CD4-positive, alpha-beta T cell treated with Interleukin-17A for 4 hours (primary cell): Measurements from ENCODE around the gene TRIP13.
"Not testable (repeated sequence)": the region's sequence is repeated elsewhere in the genome, so short reads cannot be mapped to it uniquely, and the experiment has no call there.

Experiments
- DNase-seq: peaks from one replicate; pipeline ENCODE4 v3.0.0-alpha.2; 2020; ENCODE audit warnings: mixed read lengths

Gene TRIP13

GRCh38 chr5:873328-873727, 19.4 kb upstream of the TRIP13 start:
- no peak for DNase-seq

GRCh38 chr5:875931-876330, 16.8 kb upstream of the TRIP13 start:
- no peak for DNase-seq

- no peak for DNase-seq
Measured at GRCh38 chr5:876398-877365, 16.0 kb upstream of the TRIP13 start.

GRCh38 chr5:878125-878524, 14.6 kb upstream of the TRIP13 start:
- DNase-seq, result no peak

GRCh38 chr5:878677-879076, 14.0 kb upstream of the TRIP13 start:
- not testable (repeated sequence) for DNase-seq

- no peak for DNase-seq
Measured at GRCh38 chr5:880816-881550, 11.7 kb upstream of the TRIP13 start.

- DNase-seq, result no peak
Measured at GRCh38 chr5:881551-881935, 11.1 kb upstream of the TRIP13 start.

GRCh38 chr5:882253-883183, 10.2 kb upstream of the TRIP13 start:
- peak; percentile 17 for DNase-seq

- no peak for DNase-seq
Measured at GRCh38 chr5:883475-884181, 9.1 kb upstream of the TRIP13 start.

GRCh38 chr5:884345-885126, 8.1 kb upstream of the TRIP13 start:
- no peak for DNase-seq

GRCh38 chr5:885127-885442, 7.6 kb upstream of the TRIP13 start:
- no peak for DNase-seq

GRCh38 chr5:885529-885928, 7.2 kb upstream of the TRIP13 start:
- no peak for DNase-seq

- DNase-seq, result no peak
Measured at GRCh38 chr5:886036-886435, 6.6 kb upstream of the TRIP13 start.

- no peak for DNase-seq
Measured at GRCh38 chr5:886716-887325, 5.9 kb upstream of the TRIP13 start.

GRCh38 chr5:887947-888637, 4.6 kb upstream of the TRIP13 start:
- no peak for DNase-seq

GRCh38 chr5:888638-889035, 4.0 kb upstream of the TRIP13 start:
- no peak for DNase-seq

GRCh38 chr5:889075-889710, 3.5 kb upstream of the TRIP13 start:
- no peak for DNase-seq

- DNase-seq, result no peak
Measured at GRCh38 chr5:891117-891836, 1.4 kb upstream of the TRIP13 start.

GRCh38 chr5:891837-892393, 769 bp upstream of the TRIP13 start:
- peak; percentile 16 for DNase-seq
